SH-SY5Y (cell line): ENCODE measurements around the gene FAM117B.

Experiments used
- GATA2 ChIP-seq: IDR thresholded peaks from 2 replicates; pipeline ENCODE4 v1.6.1; 2011; ENCODE audit warnings: mild to moderate bottlenecking, low read depth, low read length
- GATA3 ChIP-seq: IDR thresholded peaks from 2 replicates; pipeline ENCODE4 v1.6.1; 2011; ENCODE audit warnings: low read depth, mild to moderate bottlenecking, low read length, moderate library complexity

- no peak for TF ChIP-seq GATA2
- TF ChIP-seq GATA3: no peak
These were observed 91.3 kb downstream of the FAM117B start for GRCh38 chr2:202726070-202726469.
